Cardiac muscle cell (in vitro differentiated cells and primary cell): ENCODE data around the gene SLC25A21. TPM values are rescaled to one million over a fixed set of nuclear protein-coding genes. Genes with fewer than 3 reads are reported as not detected.

ENCODE experiments used
- DNase-seq, 2 donors: peaks; one replicate each; pipeline versions ENCODE4 v3.0.0 to v3.0.0-alpha.2; 2010 to 2017; ENCODE audit warnings: low read depth in 1 of 2, low spot score in 1 of 2
- H3K27ac ChIP-seq: fragments of 200-600 bp; sonication (generic); 2 replicates; pipeline ENCODE4 v1.5.1; 2016
- H3K27me3 ChIP-seq: fragments of 200-600 bp; sonication (generic); 2 replicates; pipeline ENCODE4 v1.6.0; 2016; ENCODE audit warnings: control low read depth
- H3K36me3 ChIP-seq: fragments of 200-600 bp; sonication (generic); 2 replicates; pipeline ENCODE4 v1.5.1; 2016; ENCODE audit warnings: control low read depth
- H3K4me1 ChIP-seq: fragments of 200-600 bp; sonication (generic); 2 replicates; pipeline ENCODE4 v1.8.1; 2017; ENCODE audit warnings: low read depth, mild to moderate bottlenecking, mixed run types
- H3K4me3 ChIP-seq: fragments of 200-600 bp; sonication (generic); 2 replicates; pipeline ENCODE4 v1.5.1; 2016; ENCODE audit warnings: mild to moderate bottlenecking
- H3K9me3 ChIP-seq: fragments of 200-600 bp; sonication (generic); 2 replicates; pipeline ENCODE4 v1.5.1; 2017; ENCODE audit warnings: low read depth, mild to moderate bottlenecking, control low read depth
- polyA plus RNA-seq: library from polyadenylated mRNA; unstranded; fragments of >200 nt; fragmentation: Nextera tagmentation; extraction: Ambion mirVana; gene quantifications from 2 replicates; pipeline ENCODE4 v1.2.1, GENCODE V29; 2016
- total RNA-seq: library from RNA; depleted of rRNA; stranded (reverse); fragments of >200 nt; gene quantifications from 2 replicates; pipeline ENCODE4 v1.2.3, GENCODE V29; 2016
- TF ChIP-seq, protein P1 (sequence below): IDR thresholded peaks from 2 replicates; pipeline ENCODE4 v1.5.1; 2012; ENCODE audit warnings: low read depth, mild to moderate bottlenecking, low read length

The SLC25A21 gene
- total and polyA plus RNA-seq, 2 experiments from 2014 or later = 0.63 to 8.4 TPM

DNA sequence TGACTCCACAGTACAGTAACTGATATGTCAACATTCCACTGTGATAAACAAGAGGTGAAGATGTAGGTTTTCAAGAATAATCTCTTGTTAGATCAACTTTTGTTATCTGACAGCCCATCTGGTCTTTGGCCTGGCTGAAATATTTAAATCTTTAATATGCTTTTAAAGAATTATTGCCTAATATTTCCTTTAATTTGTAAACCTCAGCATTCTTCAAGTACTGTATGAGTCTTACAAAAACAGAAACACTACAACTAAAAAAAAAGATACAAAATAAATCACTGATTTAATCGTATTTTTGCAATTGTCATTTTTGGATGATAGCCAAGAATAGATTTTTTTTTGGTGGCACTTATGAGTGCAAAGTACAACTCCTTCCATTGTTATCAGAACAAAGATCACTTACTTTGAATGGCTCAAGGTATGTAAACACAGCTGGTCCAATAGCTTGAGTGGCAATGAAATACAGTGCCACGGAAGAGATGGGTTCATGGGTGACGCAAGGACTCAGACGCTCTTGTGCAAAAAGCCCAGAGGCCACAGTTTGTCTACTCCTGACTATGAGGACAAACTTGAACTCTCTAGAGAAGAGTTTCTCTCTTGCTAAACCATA is 401.3 kb downstream of the SLC25A21 start:
- Histone ChIP-seq H3K27me3 (no peaks in the 10 kb centered on the region), H3K9me3 (no peaks in the 10 kb centered on the region), H3K4me3 (no peak overlapping the region), H3K4me1 (no peaks in the 10 kb centered on the region), H3K36me3 (no peaks in the 10 kb centered on the region), H3K27ac (no peak overlapping the region)
- no peak for DNase-seq
- TF ChIP-seq, protein P1, sequence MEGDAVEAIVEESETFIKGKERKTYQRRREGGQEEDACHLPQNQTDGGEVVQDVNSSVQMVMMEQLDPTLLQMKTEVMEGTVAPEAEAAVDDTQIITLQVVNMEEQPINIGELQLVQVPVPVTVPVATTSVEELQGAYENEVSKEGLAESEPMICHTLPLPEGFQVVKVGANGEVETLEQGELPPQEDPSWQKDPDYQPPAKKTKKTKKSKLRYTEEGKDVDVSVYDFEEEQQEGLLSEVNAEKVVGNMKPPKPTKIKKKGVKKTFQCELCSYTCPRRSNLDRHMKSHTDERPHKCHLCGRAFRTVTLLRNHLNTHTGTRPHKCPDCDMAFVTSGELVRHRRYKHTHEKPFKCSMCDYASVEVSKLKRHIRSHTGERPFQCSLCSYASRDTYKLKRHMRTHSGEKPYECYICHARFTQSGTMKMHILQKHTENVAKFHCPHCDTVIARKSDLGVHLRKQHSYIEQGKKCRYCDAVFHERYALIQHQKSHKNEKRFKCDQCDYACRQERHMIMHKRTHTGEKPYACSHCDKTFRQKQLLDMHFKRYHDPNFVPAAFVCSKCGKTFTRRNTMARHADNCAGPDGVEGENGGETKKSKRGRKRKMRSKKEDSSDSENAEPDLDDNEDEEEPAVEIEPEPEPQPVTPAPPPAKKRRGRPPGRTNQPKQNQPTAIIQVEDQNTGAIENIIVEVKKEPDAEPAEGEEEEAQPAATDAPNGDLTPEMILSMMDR = no peak

DNA sequence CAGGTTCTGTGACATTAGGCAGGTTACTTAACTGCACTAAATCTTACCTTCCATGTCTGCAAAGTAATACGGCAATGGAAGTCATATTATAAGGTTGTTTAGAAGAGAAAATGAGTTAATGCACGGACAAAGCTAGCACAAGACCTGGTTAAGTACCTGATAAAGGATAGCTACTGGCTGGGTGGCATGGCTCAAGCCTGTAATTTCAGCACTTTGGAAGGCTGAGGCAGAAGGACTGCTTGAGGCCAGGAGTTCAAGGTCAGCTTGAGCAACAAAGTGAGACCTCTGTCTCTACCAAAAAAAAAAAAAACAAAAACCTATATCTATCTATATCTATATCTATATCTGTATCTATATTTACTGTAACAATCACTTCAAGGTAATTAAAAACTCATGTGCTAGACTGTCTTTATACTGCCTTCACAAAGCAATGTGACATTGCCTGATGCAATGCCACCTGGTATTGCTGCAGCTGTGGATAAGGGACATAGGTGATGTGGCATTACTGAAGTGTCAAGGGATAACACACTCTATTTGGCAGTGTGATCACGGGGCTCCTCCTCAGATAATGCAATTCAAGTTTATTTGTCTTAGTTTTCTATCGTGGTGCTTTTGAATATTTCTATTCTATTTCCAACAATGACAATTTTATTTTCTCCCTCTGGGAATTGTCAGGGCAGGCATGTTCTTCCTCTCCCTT is 403.6 kb downstream of the SLC25A21 start:
- H3K4me1 ChIP-seq = no peaks in the 10 kb centered on the region

DNA sequence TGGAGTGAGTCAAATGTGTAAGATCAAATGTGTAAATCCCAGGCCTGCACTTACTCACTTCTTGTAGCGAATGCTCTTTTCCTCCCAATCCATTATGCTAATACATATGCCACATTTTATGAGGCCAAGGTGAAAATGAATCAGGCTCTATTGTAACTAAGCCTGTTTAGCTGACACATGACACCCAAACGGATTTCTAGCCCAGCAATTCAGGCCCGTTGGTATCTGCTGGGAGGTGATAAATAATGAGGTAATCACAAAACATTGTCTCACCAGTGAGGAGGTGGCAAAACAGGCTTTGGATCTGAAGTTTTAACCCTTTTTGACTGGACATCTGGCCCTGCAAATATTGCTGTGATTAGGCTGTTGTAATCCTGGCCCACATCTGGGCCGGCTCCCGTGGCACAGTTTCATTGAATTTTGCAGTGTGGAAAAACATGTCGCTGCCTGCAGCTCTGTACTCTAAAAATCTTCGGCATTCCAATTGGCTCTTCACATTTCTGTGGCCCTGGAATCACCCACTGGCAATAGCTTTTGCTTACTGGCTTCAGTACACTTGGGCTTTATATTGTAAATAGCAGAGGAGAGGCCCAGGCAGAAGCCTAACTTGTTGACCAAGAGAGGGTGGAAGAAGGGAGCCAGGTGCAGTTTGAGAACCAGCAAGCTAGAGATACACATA is 404.7 kb downstream of the SLC25A21 start:
- Histone ChIP-seq H3K27me3 (no peaks in the 10 kb centered on the region), H3K9me3 (no peaks in the 10 kb centered on the region), H3K36me3 (no peaks in the 10 kb centered on the region), H3K4me3 (no peak overlapping the region), H3K4me1 (no peaks in the 10 kb centered on the region), H3K27ac (no peak overlapping the region)
- TF ChIP-seq, protein P1 = no peak
- no peak for DNase-seq

More for the DNA sequence above, 403.6 kb downstream of the SLC25A21 start:
- Histone ChIP-seq H3K4me3 (no peak overlapping the region), H3K9me3 (no peaks in the 10 kb centered on the region), H3K27me3 (no peaks in the 10 kb centered on the region), H3K27ac (no peak overlapping the region), H3K36me3 (no peaks in the 10 kb centered on the region)
- TF ChIP-seq, protein P1 = no peak
- DNase-seq = no peak

DNA sequence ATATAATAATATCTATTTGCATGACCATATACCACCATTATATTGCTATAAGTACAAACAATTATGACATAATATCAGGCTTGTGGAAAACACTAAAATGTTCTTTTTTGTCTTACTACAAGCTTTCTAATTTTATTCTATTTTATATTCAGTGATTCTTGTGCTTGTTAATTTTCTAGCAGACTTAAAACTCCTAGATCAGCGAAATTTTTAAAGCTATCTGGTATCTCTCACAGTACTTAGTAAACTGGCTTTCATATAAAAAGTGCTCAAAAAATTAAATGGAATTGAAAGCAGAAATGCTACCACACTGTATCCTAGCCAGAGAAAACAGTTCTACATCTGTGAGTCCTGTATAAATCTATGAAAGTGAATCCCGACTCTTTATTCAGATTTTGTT is 405.4 kb downstream of the SLC25A21 start:
- H3K36me3 ChIP-seq = no peaks in the 10 kb centered on the region
- no peaks in the 10 kb centered on the region for H3K9me3 ChIP-seq
- no peak overlapping the region for H3K4me3 ChIP-seq
- no peak overlapping the region for H3K27ac ChIP-seq
- DNase-seq = no peak
- TF ChIP-seq, protein P1 = no peak
- no peaks in the 10 kb centered on the region for H3K4me1 ChIP-seq
- no peaks in the 10 kb centered on the region for H3K27me3 ChIP-seq

DNA sequence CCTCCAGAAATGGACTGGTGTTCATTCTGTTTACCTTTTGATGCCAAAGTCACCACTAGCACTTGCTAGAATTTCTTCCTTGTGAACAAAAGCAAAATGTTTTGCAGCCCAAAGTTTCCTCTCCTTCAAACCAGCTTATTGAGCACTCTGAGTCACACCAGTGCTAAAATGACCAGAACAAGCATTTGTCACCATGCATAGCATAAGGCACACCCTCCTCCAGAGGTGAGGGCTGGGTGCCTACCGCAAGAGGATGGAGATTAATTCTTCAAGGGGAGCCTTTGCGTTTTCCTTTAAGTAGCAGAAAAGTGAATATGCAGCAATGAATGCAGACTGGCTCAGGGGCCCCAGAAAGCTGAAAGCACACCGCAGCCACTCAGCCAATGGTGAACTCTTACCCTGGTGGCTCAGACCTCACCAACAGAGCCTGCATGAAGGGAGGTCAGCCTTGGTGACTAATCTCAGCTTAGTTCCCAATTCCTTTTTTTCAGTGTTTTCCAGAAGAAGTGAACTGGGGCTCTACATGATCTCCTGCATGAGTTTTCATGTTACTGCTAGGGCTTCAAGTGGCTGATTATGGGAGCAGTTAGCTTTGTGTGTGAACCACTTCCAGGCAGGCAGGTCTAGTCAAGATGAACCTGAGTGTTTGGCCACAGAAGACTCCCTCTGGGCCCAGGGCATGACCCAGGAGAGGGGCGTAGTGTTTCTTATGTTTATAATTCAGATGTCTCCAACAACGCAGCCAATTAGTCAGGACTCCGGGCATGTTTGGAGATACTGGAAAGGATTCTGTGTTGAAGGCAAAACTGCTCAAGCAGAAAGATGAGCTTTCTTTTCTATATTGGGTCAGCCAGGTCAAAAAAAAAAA is 414.4 kb downstream of the SLC25A21 start:
- Histone ChIP-seq H3K4me3 (no peak overlapping the region), H3K27me3 (no peaks in the 10 kb centered on the region), H3K27ac (no peak overlapping the region), H3K36me3 (no peaks in the 10 kb centered on the region), H3K9me3 (no peaks in the 10 kb centered on the region), H3K4me1 (no peaks in the 10 kb centered on the region)
- DNase-seq = no peak
- TF ChIP-seq, protein P1 = no peak
